ENCODE data around the gene PIGU.
A peak's percentile ranks its signal among the peaks of the same experiment; 100 is the strongest.

PIGU gene

DNA sequence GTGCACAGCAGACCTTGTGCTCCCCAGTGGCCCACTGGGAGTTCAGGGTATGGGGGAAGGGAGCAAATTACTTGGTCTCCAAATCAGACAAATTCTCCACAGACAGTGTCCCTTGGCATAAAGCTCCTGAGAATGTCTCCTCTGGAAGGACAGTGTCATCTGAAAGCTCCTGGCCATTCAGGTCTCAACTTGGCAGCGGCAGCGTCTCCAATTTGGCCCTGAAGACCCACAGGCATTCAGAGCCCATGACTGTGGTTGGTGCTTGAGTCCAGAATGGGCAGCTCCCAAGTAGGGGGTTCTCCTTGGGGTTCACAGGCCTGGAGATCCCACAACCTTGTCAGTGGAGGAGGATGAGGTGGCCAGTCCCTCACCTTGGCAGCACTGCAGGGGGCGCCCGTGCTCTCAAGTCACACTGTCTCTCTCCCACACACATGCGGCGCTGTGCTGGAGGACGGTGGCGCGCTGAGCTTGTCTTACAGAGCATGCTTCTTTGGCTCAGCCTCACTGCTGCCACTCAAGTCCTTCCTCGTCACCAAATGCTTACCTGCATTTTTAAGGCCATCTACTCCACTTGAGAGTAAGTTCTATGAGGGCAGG lies 140.0 kb downstream of the PIGU start:
- Histone ChIP-seq H3K4me2 (ENCODE audit: low read length) (no peak overlapping the region), H3K79me2 (ENCODE audit: control insufficient read depth, insufficient read depth, low read length) (no peaks in the 10 kb centered on the region), H3K23ac (ENCODE audit: low read length) (no peak overlapping the region), H3K18ac (ENCODE audit: low read length) (no peak overlapping the region), H2BK5ac (ENCODE audit: low read length) (no peak overlapping the region), H3K27me3 (ENCODE audit: insufficient read depth, low read length, poor library complexity) (no peaks in the 10 kb centered on the region), H3K4me3 (ENCODE audit: low read length) (no peak overlapping the region), H3K79me1 (ENCODE audit: low read length) (no peaks in the 10 kb centered on the region), H2AK5ac (ENCODE audit: low read length) (no peak overlapping the region), H3K27ac (ENCODE audit: low read depth, low read length) (no peak overlapping the region), H2BK15ac (replicated peaks; ENCODE audit: low read depth) (no peak overlapping the region), H3K4ac (ENCODE audit: low read depth, low read length) (no peak overlapping the region), H4K5ac (ENCODE audit: low read length) (no peak overlapping the region), H4K8ac (ENCODE audit: low read depth, low read length) (no peak overlapping the region), H2BK120ac (ENCODE audit: low read depth, low read length) (no peak overlapping the region), H3K9ac (ENCODE audit: low read length) (no peak overlapping the region), H3K4me1 (ENCODE audit: control insufficient read depth, low read depth, low read length) (no peaks in the 10 kb centered on the region), H3K56ac (ENCODE audit: low read length) (no peak overlapping the region), H3K36me3 (ENCODE audit: control insufficient read depth, insufficient read depth, low read length) (peaks cover 9% of the 10 kb centered on the region)
- DNase-seq: peak; percentile 53
- WGBS (ENCODE audit: extremely low coverage, insufficient coverage, low lambda C conversion rate): no CpG with 5 or more reads among the region's 10 CpGs

- no peak overlapping the region for H2BK15ac ChIP-seq (replicated peaks; ENCODE audit: low read depth)
- peaks cover 6% of the 10 kb centered on the region for H3K79me1 ChIP-seq (ENCODE audit: low read length)
- H2BK5ac ChIP-seq (ENCODE audit: low read length): no peak overlapping the region
- H4K5ac ChIP-seq (ENCODE audit: low read length): no peak overlapping the region
- H3K4me1 ChIP-seq (ENCODE audit: control insufficient read depth, low read depth, low read length): no peaks in the 10 kb centered on the region
- WGBS (ENCODE audit: extremely low coverage, insufficient coverage, low lambda C conversion rate): no CpG with 5 or more reads among the region's 2 CpGs
- H2BK120ac ChIP-seq (ENCODE audit: low read depth, low read length): no peak overlapping the region
- H3K79me2 ChIP-seq (ENCODE audit: control insufficient read depth, insufficient read depth, low read length): no peaks in the 10 kb centered on the region
- H4K8ac ChIP-seq (ENCODE audit: low read depth, low read length): no peak overlapping the region
- no peak overlapping the region for H2AK5ac ChIP-seq (ENCODE audit: low read length)
- no peak overlapping the region for H3K4me3 ChIP-seq (ENCODE audit: low read length)
- H3K9ac ChIP-seq (ENCODE audit: low read length): no peak overlapping the region
- H3K27me3 ChIP-seq (ENCODE audit: insufficient read depth, low read length, poor library complexity): no peaks in the 10 kb centered on the region
- no peak overlapping the region for H3K18ac ChIP-seq (ENCODE audit: low read length)
- no peak overlapping the region for H3K27ac ChIP-seq (ENCODE audit: low read depth, low read length)
- peaks cover 9% of the 10 kb centered on the region for H3K36me3 ChIP-seq (ENCODE audit: control insufficient read depth, insufficient read depth, low read length)
- no peak overlapping the region for H3K4ac ChIP-seq (ENCODE audit: low read depth, low read length)
- H3K23ac ChIP-seq (ENCODE audit: low read length): no peak overlapping the region
- DNase-seq: no peak
- H3K4me2 ChIP-seq (ENCODE audit: low read length): no peak overlapping the region
- no peak overlapping the region for H3K56ac ChIP-seq (ENCODE audit: low read length)
Measured at GRCh38 chr20:34535857-34536256, 141.0 kb downstream of the PIGU start.

- H2BK120ac ChIP-seq (ENCODE audit: low read depth, low read length): no peak overlapping the region
- no peak overlapping the region for H2BK15ac ChIP-seq (replicated peaks; ENCODE audit: low read depth)
- H3K79me2 ChIP-seq (ENCODE audit: control insufficient read depth, insufficient read depth, low read length): no peaks in the 10 kb centered on the region
- H3K4ac ChIP-seq (ENCODE audit: low read depth, low read length): no peak overlapping the region
- no peaks in the 10 kb centered on the region for H3K4me1 ChIP-seq (ENCODE audit: control insufficient read depth, low read depth, low read length)
- no peak overlapping the region for H3K56ac ChIP-seq (ENCODE audit: low read length)
- no peak overlapping the region for H4K5ac ChIP-seq (ENCODE audit: low read length)
- H3K36me3 ChIP-seq (ENCODE audit: control insufficient read depth, insufficient read depth, low read length): peaks cover 9% of the 10 kb centered on the region
- no peaks in the 10 kb centered on the region for H3K27me3 ChIP-seq (ENCODE audit: insufficient read depth, low read length, poor library complexity)
- no peak overlapping the region for H3K9ac ChIP-seq (ENCODE audit: low read length)
- H4K8ac ChIP-seq (ENCODE audit: low read depth, low read length): no peak overlapping the region
- no CpG with 5 or more reads among the region's 15 CpGs for WGBS (ENCODE audit: extremely low coverage, insufficient coverage, low lambda C conversion rate)
- H3K27ac ChIP-seq (ENCODE audit: low read depth, low read length): no peak overlapping the region
- peaks cover 6% of the 10 kb centered on the region for H3K79me1 ChIP-seq (ENCODE audit: low read length)
- no peak overlapping the region for H3K18ac ChIP-seq (ENCODE audit: low read length)
- H3K23ac ChIP-seq (ENCODE audit: low read length): no peak overlapping the region
- no peak overlapping the region for H2AK5ac ChIP-seq (ENCODE audit: low read length)
- H2BK5ac ChIP-seq (ENCODE audit: low read length): no peak overlapping the region
- no peak overlapping the region for H3K4me2 ChIP-seq (ENCODE audit: low read length)
- no peak overlapping the region for H3K4me3 ChIP-seq (ENCODE audit: low read length)
- DNase-seq: no peak
Measured at GRCh38 chr20:34535301-34535840, 141.5 kb downstream of the PIGU start.

- no peak overlapping the region for H3K4me2 ChIP-seq (ENCODE audit: low read length)
- H3K79me1 ChIP-seq (ENCODE audit: low read length): peaks cover 6% of the 10 kb centered on the region
- H2BK5ac ChIP-seq (ENCODE audit: low read length): no peak overlapping the region
- H3K27ac ChIP-seq (ENCODE audit: low read depth, low read length): no peak overlapping the region
- H2BK120ac ChIP-seq (ENCODE audit: low read depth, low read length): no peak overlapping the region
- peaks cover 9% of the 10 kb centered on the region for H3K36me3 ChIP-seq (ENCODE audit: control insufficient read depth, insufficient read depth, low read length)
- no peak overlapping the region for H2AK5ac ChIP-seq (ENCODE audit: low read length)
- H3K27me3 ChIP-seq (ENCODE audit: insufficient read depth, low read length, poor library complexity): no peaks in the 10 kb centered on the region
- H3K79me2 ChIP-seq (ENCODE audit: control insufficient read depth, insufficient read depth, low read length): no peaks in the 10 kb centered on the region
- H3K23ac ChIP-seq (ENCODE audit: low read length): no peak overlapping the region
- no peak overlapping the region for H3K9ac ChIP-seq (ENCODE audit: low read length)
- no peak overlapping the region for H2BK15ac ChIP-seq (replicated peaks; ENCODE audit: low read depth)
- no peak overlapping the region for H3K4ac ChIP-seq (ENCODE audit: low read depth, low read length)
- no peak overlapping the region for H4K8ac ChIP-seq (ENCODE audit: low read depth, low read length)
- H4K5ac ChIP-seq (ENCODE audit: low read length): no peak overlapping the region
- H3K56ac ChIP-seq (ENCODE audit: low read length): no peak overlapping the region
- DNase-seq: no peak
- no peak overlapping the region for H3K4me3 ChIP-seq (ENCODE audit: low read length)
- no peaks in the 10 kb centered on the region for H3K4me1 ChIP-seq (ENCODE audit: control insufficient read depth, low read depth, low read length)
- H3K18ac ChIP-seq (ENCODE audit: low read length): no peak overlapping the region
- WGBS (ENCODE audit: extremely low coverage, insufficient coverage, low lambda C conversion rate): no CpG with 5 or more reads among the region's 15 CpGs
Measured at GRCh38 chr20:34534391-34535165, 142.3 kb downstream of the PIGU start.

DNA sequence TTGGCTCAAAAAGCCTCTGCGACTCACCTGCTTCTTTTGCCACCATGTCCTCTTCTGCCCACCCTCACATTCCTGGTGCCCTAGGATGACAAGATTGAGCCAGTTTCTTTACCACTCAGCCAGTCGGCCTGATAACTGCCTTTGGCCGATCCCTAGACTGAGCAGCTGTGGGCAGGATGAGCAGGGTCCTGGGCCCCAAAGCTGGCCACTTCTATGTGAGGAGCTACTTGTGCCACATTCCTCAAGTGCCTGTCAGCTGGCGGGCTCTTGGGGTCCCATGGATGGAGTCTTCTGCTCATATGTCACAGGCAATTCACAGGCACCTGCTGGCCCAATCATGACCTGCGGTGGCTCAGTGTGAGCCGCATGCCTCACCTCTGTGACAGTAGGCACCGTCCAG lies 144.1 kb downstream of the PIGU start:
- no peak overlapping the region for H3K27ac ChIP-seq (ENCODE audit: low read depth, low read length)

More for the DNA sequence above, 144.1 kb downstream of the PIGU start:
- Histone ChIP-seq H4K8ac (ENCODE audit: low read depth, low read length) (no peak overlapping the region), H2BK5ac (ENCODE audit: low read length) (no peak overlapping the region), H2BK120ac (ENCODE audit: low read depth, low read length) (no peak overlapping the region), H3K23ac (ENCODE audit: low read length) (no peak overlapping the region), H3K79me2 (ENCODE audit: control insufficient read depth, insufficient read depth, low read length) (no peaks in the 10 kb centered on the region), H3K56ac (ENCODE audit: low read length) (no peak overlapping the region), H2AK5ac (ENCODE audit: low read length) (no peak overlapping the region), H3K4me2 (ENCODE audit: low read length) (no peak overlapping the region), H3K4me1 (ENCODE audit: control insufficient read depth, low read depth, low read length) (no peaks in the 10 kb centered on the region), H3K4ac (ENCODE audit: low read depth, low read length) (no peak overlapping the region), H3K4me3 (ENCODE audit: low read length) (no peak overlapping the region), H2BK15ac (replicated peaks; ENCODE audit: low read depth) (no peak overlapping the region), H3K27me3 (ENCODE audit: insufficient read depth, low read length, poor library complexity) (no peaks in the 10 kb centered on the region), H4K5ac (ENCODE audit: low read length) (no peak overlapping the region), H3K36me3 (ENCODE audit: control insufficient read depth, insufficient read depth, low read length) (peaks cover 14% of the 10 kb centered on the region), H3K18ac (ENCODE audit: low read length) (no peak overlapping the region), H3K9ac (ENCODE audit: low read length) (no peak overlapping the region), H3K79me1 (ENCODE audit: low read length) (peaks cover 6% of the 10 kb centered on the region)
- no CpG with 5 or more reads among the region's 7 CpGs for WGBS (ENCODE audit: extremely low coverage, insufficient coverage, low lambda C conversion rate)
- no peak for DNase-seq

Data from mesendoderm (in vitro differentiated cells).